Peyer's patch (tissue), 4 donors: ENCODE measurements around the gene STARD3NL.
"Not testable (repeated sequence)": the region's sequence is repeated elsewhere in the genome, so short reads cannot be mapped to it uniquely, and the experiment has no call there.

Experiments used
- CTCF ChIP-seq, 6 experiments: fragments of 450-650 bp in 4 of 6; fragments of 200-600 bp in 2 of 6; sonication (generic) in 1 of 6; IDR thresholded peaks; one replicate each; pipeline ENCODE4 v1.5.1; 2017 to 2019; ENCODE audit warnings: antibody characterized with exemption in 6 of 6, mild to moderate bottlenecking in 3 of 6, moderate library complexity in 1 of 6
- POLR2A ChIP-seq, 2 donors: fragments of 450-650 bp; IDR thresholded peaks; one replicate each; pipeline ENCODE4 v1.5.1; 2017; ENCODE audit warnings: antibody characterized with exemption in 2 of 2, mild to moderate bottlenecking in 2 of 2, moderate library complexity in 2 of 2

GRCh38 chr7:38175547-38175946, 2.5 kb upstream of the STARD3NL start:
- not testable (repeated sequence) for TF ChIP-seq CTCF, POLR2A (IDR thresholded peaks at IDR 0.05)
